SU-DHL-6 (cell line): ENCODE data around the gene MYH6.

Source experiments
- H2AFZ ChIP-seq: fragments of 200-600 bp; sonication (generic); 2 replicates; pipeline ENCODE4 v1.6.1; 2014; ENCODE audit warnings: low read depth, mild to moderate bottlenecking, moderate library complexity, mixed read lengths, antibody characterized with exemption, low read length; ENCODE audit not compliant: severe bottlenecking
- H3F3A ChIP-seq: fragments of 200-600 bp; shearing (Covaris generic); 2 replicates; pipeline ENCODE4 v1.6.0; 2016; ENCODE audit warnings: antibody characterized with exemption, mild to moderate bottlenecking; ENCODE audit not compliant: insufficient read depth
- H3K27ac ChIP-seq: fragments of 200-600 bp; sonication (generic); 2 replicates; pipeline ENCODE4 v1.5.1; 2016; ENCODE audit warnings: low read depth, mild to moderate bottlenecking, low read length, moderate library complexity, mixed read lengths
- H3K27me3 ChIP-seq: fragments of 200-600 bp; sonication (generic), shearing (Covaris generic); 2 replicates; pipeline ENCODE4 v1.6.0; 2014; ENCODE audit warnings: mild to moderate bottlenecking, low read length
- H3K36me3 ChIP-seq: fragments of 200-600 bp; sonication (generic); 2 replicates; pipeline ENCODE4 v1.6.1; 2014; ENCODE audit warnings: mild to moderate bottlenecking, low read length, mixed read lengths
- H3K4me2 ChIP-seq: fragments of 300-600, 200-600 bp; shearing (Covaris generic), sonication (generic); 2 replicates; pipeline ENCODE4 v1.6.0; 2014; ENCODE audit warnings: low read length, low read depth, mild to moderate bottlenecking; ENCODE audit not compliant: poor library complexity, severe bottlenecking
- H3K4me3 ChIP-seq: fragments of 200-600 bp; sonication (generic); 2 replicates; pipeline ENCODE4 v1.5.1; 2014; ENCODE audit warnings: antibody characterized with exemption, low read length, mild to moderate bottlenecking, mixed read lengths; ENCODE audit not compliant: insufficient read depth, poor library complexity, severe bottlenecking
- H3K79me2 ChIP-seq: fragments of 200-600 bp; sonication (generic); 2 replicates; pipeline ENCODE4 v1.6.1; 2014; ENCODE audit warnings: mild to moderate bottlenecking, low read length, moderate library complexity; ENCODE audit not compliant: insufficient read depth
- H3K9ac ChIP-seq: fragments of 200-600 bp; sonication (generic); 2 replicates; pipeline ENCODE4 v1.7.0; 2014; ENCODE audit warnings: mild to moderate bottlenecking, low read length
- H3K9me2 ChIP-seq: fragments of 200-600 bp; sonication (generic); replicated peaks from 2 replicates; pipeline ENCODE4 v1.6.1; 2014; ENCODE audit warnings: low read length; ENCODE audit not compliant: insufficient read depth
- H3K9me3 ChIP-seq: fragments of 200-600 bp; sonication (generic); 2 replicates; pipeline ENCODE4 v1.6.1; 2014; ENCODE audit warnings: low read length, mixed read lengths; ENCODE audit not compliant: insufficient read depth
- H4K20me1 ChIP-seq: fragments of 200-600 bp; sonication (generic); 2 replicates; pipeline ENCODE4 v1.6.1; 2014; ENCODE audit warnings: low read depth, mild to moderate bottlenecking, antibody characterized with exemption, low read length, moderate library complexity, mixed read lengths
- CTCF ChIP-seq: fragments of 200-600 bp; sonication (generic); IDR thresholded peaks from one replicate; pipeline ENCODE4 v1.5.1; 2017; ENCODE audit warnings: antibody characterized with exemption, mild to moderate bottlenecking, low read length, moderate library complexity; ENCODE audit not compliant: insufficient read depth, poor library complexity, severe bottlenecking
- EZH2phosphoT487 ChIP-seq: fragments of 200-600 bp; sonication (generic), shearing (Covaris generic); conservative IDR thresholded peaks from 2 replicates; pipeline ENCODE4 v1.6.1; 2018; ENCODE audit warnings: mild to moderate bottlenecking, antibody characterized with exemption, low read length, moderate library complexity, mixed read lengths

The MYH6 gene

GRCh38 chr14:23335623-23336022, 72.5 kb downstream of the MYH6 start:
- no peak for TF ChIP-seq CTCF
- no peak for TF ChIP-seq EZH2phosphoT487
- H3K9ac ChIP-seq, result no peak overlapping the region
- H3K9me3 ChIP-seq, result peaks cover 21% of the 10 kb centered on the region; the same call in 1 of the 2 replicates
- H3K9me2 ChIP-seq, result no peaks in the 10 kb centered on the region
- H4K20me1 ChIP-seq, result no peaks in the 10 kb centered on the region
- H3K36me3 ChIP-seq, result no peaks in the 10 kb centered on the region
- no peak overlapping the region for H3K4me2 ChIP-seq
- H3K79me2 ChIP-seq, result no peaks in the 10 kb centered on the region
- no peaks in the 10 kb centered on the region for H3F3A ChIP-seq
- H3K27ac ChIP-seq, result no peak overlapping the region
- H3K27me3 ChIP-seq, result no peaks in the 10 kb centered on the region
- no peak overlapping the region for H2AFZ ChIP-seq
- H3K4me3 ChIP-seq, result no peak overlapping the region
